Activated naive CD4-positive, alpha-beta T cell treated with anti-CD3 and anti-CD28 coated beads, Interleukin-2, amount 50 U/mL, for 24 hours (primary cell): ENCODE data around the gene PARVB.

Source experiments
- H3K27ac Mint-ChIP-seq: one replicate; pipeline ENCODE4 v1.8.0; 2021; ENCODE audit warnings: mild to moderate bottlenecking, mixed read lengths
- H3K27me3 Mint-ChIP-seq: one replicate; pipeline ENCODE4 v1.8.0; 2021; ENCODE audit warnings: mixed read lengths
- H3K36me3 Mint-ChIP-seq: one replicate; pipeline ENCODE4 v1.8.0; 2021; ENCODE audit warnings: mixed read lengths
- H3K4me1 Mint-ChIP-seq: one replicate; pipeline ENCODE4 v1.8.0; 2021; ENCODE audit warnings: mixed read lengths
- H3K4me3 Mint-ChIP-seq: one replicate; pipeline ENCODE4 v1.8.0; 2021; ENCODE audit warnings: mild to moderate bottlenecking, mixed read lengths
- H3K9me3 Mint-ChIP-seq: one replicate; pipeline ENCODE4 v1.8.0; 2021; ENCODE audit warnings: mixed read lengths

The PARVB gene

DNA sequence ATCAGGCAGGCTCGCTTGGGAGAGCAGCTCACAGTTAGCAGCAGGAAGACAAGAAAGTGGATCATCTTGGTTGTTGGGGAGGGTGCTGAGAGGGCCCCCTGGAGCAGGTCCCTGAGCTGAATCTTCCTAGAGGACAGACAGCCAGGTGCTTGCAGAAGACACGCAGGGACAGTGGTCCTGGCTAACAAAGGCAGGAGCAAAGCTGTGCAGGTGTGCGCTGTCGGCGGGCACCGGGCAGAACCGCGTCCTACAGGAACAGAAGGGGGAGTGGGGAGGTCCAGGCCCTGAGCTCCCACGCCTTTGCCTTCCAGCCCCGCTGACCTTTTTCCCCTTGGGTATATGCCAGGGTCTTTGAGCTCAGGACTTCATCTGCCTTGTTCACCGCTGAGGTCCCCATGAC lies 30.1 kb upstream of the PARVB start:
- Mint-ChIP-seq H3K9me3 (no peaks in the 10 kb centered on the region), H3K36me3 (peaks cover 21% of the 10 kb centered on the region), H3K4me1 (peaks cover 24% of the 10 kb centered on the region), H3K27me3 (no peaks in the 10 kb centered on the region), H3K4me3 (peak overlapping the region; percentile 44), H3K27ac (no peak overlapping the region)

- no peaks in the 10 kb centered on the region for H3K27me3 Mint-ChIP-seq
- H3K4me1 Mint-ChIP-seq, result peaks cover 24% of the 10 kb centered on the region
- no peaks in the 10 kb centered on the region for H3K9me3 Mint-ChIP-seq
- peaks cover 21% of the 10 kb centered on the region for H3K36me3 Mint-ChIP-seq
- H3K4me3 Mint-ChIP-seq, result peak overlapping the region; percentile 16
- no peak overlapping the region for H3K27ac Mint-ChIP-seq
Observed at GRCh38 chr22:43994416-43994815, 29.7 kb upstream of the PARVB start.

GRCh38 chr22:43995057-43995685 lies 28.9 kb upstream of the PARVB start:
- Mint-ChIP-seq H3K4me3 (peak overlapping the region; percentile 90), H3K27me3 (no peaks in the 10 kb centered on the region), H3K9me3 (no peaks in the 10 kb centered on the region), H3K27ac (peak overlapping the region; percentile 66), H3K36me3 (peaks cover 19% of the 10 kb centered on the region), H3K4me1 (peaks cover 24% of the 10 kb centered on the region)

DNA sequence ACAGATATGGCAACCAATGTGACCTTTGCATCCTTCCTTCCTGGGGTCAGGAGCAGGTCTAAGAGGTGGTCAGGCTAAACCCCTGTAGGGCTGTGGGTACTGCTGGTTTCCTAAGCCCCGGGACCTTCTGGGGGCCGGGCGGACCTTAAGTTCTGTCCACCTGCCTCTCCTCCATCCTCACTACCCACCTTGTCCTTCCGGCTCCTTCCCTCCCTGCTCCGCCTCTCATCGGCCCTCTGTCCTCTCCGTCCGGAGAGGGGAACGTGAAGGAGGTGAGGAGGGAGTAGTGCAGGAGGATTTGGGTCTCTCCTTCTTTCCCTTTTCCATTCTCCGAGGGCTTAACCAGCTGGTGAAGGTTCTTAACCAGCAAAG lies 28.3 kb upstream of the PARVB start:
- Mint-ChIP-seq H3K27ac (peak overlapping the region; percentile 90), H3K4me3 (peak overlapping the region; percentile 90), H3K27me3 (no peaks in the 10 kb centered on the region), H3K36me3 (peaks cover 20% of the 10 kb centered on the region), H3K4me1 (peaks cover 24% of the 10 kb centered on the region), H3K9me3 (no peaks in the 10 kb centered on the region)

DNA sequence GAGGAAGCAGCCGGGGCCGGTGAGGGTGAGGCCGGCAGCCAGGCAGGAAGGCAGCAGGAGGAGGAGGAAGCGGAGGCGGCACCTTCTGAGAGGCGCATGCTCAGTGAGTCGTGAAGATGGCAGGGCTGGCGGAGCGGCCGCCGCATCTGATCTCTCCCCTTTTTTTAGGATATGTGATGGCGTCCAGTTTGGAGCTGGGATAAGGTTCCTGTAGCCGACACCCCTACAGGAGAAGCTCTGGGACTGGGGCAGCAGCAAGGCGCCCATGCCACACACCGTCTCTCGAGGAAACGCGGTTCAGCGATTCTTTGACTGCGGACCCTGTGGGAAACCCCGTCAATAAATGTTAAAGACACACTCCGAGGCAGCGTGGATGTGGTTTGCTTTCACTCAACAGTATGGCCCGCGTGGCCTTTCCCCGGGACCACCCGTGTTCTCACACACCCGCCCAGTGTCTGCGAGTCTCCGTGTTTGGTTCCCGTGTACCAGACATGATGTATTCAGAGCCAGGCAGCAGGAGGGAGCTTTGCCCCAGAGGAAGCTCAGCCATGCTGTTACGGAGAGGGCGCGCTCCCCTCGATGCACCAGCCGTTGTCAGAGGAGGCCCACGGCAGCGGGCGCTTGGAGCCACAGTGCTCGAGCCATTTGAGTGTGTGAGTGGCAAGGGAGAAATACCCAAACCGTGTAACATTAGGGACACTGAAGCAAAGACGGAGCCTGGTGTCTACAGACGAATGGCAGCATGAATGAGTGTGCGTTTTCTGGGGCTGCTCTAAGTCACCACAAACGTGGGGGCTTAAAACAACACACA lies 27.7 kb upstream of the PARVB start:
- peak overlapping the region; percentile 90 for H3K27ac Mint-ChIP-seq
- H3K4me3 Mint-ChIP-seq, result peak overlapping the region; percentile 90
- H3K36me3 Mint-ChIP-seq, result peaks cover 20% of the 10 kb centered on the region
- H3K9me3 Mint-ChIP-seq, result no peaks in the 10 kb centered on the region
- no peaks in the 10 kb centered on the region for H3K27me3 Mint-ChIP-seq
- H3K4me1 Mint-ChIP-seq, result peaks cover 24% of the 10 kb centered on the region

- no peaks in the 10 kb centered on the region for H3K27me3 Mint-ChIP-seq
- peaks cover 18% of the 10 kb centered on the region for H3K36me3 Mint-ChIP-seq
- H3K27ac Mint-ChIP-seq, result no peak overlapping the region
- peaks cover 24% of the 10 kb centered on the region for H3K4me1 Mint-ChIP-seq
- H3K9me3 Mint-ChIP-seq, result no peaks in the 10 kb centered on the region
- peak overlapping the region; percentile 30 for H3K4me3 Mint-ChIP-seq
Observed at GRCh38 chr22:43996981-43997265, 27.2 kb upstream of the PARVB start.

DNA sequence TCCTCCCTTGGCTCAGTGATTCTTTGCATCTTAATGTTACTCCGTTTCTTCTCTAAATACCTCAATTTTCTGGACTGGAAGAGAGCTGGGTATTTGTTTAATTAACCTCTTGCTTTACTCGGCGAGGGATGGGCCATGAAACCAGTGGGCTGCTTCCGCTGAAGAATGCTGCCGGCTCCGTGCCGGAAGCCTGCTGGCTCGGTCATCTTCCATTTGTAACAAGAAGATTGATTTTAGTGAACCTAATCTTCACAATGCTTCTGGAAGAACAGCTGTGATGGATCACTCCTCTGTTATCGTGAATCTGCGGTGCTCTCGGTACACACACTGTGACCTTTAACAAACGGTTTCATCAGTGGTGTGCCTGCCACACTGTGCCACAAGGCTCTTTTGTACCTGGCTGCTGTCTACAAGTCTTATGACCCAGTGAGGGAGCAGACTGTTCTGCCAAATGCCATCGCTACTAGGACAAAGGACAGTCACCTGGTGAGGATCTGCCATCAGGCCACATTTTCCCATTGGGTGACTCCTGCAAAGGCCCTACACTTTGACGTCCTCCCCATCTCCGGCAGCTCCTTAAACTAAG lies 25.3 kb upstream of the PARVB start:
- H3K36me3 Mint-ChIP-seq, result peaks cover 10% of the 10 kb centered on the region
- no peak overlapping the region for H3K27ac Mint-ChIP-seq
- no peaks in the 10 kb centered on the region for H3K9me3 Mint-ChIP-seq
- no peak overlapping the region for H3K4me3 Mint-ChIP-seq
- H3K27me3 Mint-ChIP-seq, result no peaks in the 10 kb centered on the region
- H3K4me1 Mint-ChIP-seq, result peaks cover 15% of the 10 kb centered on the region

DNA sequence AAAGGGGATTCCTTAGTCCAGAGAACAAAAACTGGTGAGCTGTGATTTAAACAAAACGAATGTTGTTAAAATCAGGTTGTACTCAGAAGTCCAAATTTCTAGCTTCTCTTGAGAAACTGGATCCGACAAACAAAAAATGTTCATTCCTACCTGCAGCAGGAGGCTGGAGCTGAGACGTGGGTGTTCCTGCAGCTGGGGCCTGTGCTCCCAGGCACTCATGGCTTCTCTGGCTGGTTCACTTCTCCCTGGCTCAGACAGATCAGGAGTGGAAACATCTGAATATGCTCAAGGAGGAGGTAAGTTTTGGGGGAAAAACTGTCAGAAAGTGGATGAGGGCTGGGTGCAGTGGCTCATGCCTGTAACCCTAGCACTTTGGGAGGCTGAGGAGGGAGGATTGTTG lies 24.7 kb upstream of the PARVB start:
- Mint-ChIP-seq H3K4me1 (peaks cover 13% of the 10 kb centered on the region), H3K9me3 (no peaks in the 10 kb centered on the region), H3K36me3 (peaks cover 9% of the 10 kb centered on the region), H3K27me3 (no peaks in the 10 kb centered on the region), H3K4me3 (no peak overlapping the region), H3K27ac (no peak overlapping the region)

GRCh38 chr22:44000123-44000522 lies 24.0 kb upstream of the PARVB start:
- Mint-ChIP-seq H3K27ac (no peak overlapping the region), H3K4me1 (peaks cover 10% of the 10 kb centered on the region), H3K36me3 (peaks cover 12% of the 10 kb centered on the region), H3K27me3 (no peaks in the 10 kb centered on the region), H3K4me3 (no peak overlapping the region), H3K9me3 (no peaks in the 10 kb centered on the region)

DNA sequence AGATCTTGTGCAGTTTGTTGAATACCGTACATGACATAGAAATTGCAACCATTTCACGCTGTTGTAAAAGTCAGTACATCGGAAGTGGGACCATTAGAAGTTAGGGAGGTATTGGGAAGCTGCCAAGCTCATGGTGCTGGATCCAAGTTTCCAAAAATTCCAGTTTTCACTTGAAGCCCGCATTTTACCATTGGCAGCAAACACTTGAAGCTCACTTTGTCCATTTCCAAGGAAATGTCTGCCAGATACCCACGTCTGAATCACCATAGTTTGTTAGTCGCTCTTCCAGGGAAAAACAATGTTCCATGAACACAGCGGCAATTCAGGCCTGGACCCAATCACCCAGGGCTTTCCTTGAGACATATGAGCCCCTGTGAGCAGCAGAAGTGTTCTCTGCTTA lies 22.6 kb upstream of the PARVB start:
- H3K27ac Mint-ChIP-seq, result no peak overlapping the region
- no peaks in the 10 kb centered on the region for H3K9me3 Mint-ChIP-seq
- no peaks in the 10 kb centered on the region for H3K27me3 Mint-ChIP-seq
- peaks cover under 1% of the 10 kb centered on the region for H3K4me1 Mint-ChIP-seq
- H3K36me3 Mint-ChIP-seq, result peaks cover 16% of the 10 kb centered on the region
- H3K4me3 Mint-ChIP-seq, result no peak overlapping the region

DNA sequence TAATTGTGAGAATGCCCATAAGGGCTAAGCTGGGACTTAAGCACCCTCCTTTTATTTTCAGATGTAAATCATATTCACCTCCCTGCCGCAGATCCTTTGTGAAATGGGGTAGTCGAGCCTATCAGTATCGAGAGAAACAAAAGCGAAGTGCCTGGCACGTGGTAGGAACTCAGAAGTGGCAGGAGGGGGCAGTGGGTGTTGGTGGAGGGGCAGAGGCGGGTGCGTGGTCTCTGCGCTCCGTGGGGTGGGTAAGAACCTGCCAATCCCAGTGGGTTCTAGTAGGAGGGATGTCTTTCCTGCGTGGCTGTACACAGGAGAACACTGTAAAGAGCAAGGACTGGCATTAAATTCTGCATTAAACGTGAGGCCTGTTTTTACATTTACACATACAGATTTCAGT lies 21.8 kb upstream of the PARVB start:
- no peaks in the 10 kb centered on the region for H3K27me3 Mint-ChIP-seq
- no peaks in the 10 kb centered on the region for H3K4me1 Mint-ChIP-seq
- H3K4me3 Mint-ChIP-seq, result no peak overlapping the region
- no peak overlapping the region for H3K27ac Mint-ChIP-seq
- no peaks in the 10 kb centered on the region for H3K9me3 Mint-ChIP-seq
- H3K36me3 Mint-ChIP-seq, result peaks cover 15% of the 10 kb centered on the region

- Mint-ChIP-seq H3K36me3 (peaks cover 15% of the 10 kb centered on the region), H3K9me3 (no peaks in the 10 kb centered on the region), H3K27ac (no peak overlapping the region), H3K4me1 (no peaks in the 10 kb centered on the region), H3K27me3 (no peaks in the 10 kb centered on the region), H3K4me3 (no peak overlapping the region)
Observed at GRCh38 chr22:44002997-44003396, 21.1 kb upstream of the PARVB start.

DNA sequence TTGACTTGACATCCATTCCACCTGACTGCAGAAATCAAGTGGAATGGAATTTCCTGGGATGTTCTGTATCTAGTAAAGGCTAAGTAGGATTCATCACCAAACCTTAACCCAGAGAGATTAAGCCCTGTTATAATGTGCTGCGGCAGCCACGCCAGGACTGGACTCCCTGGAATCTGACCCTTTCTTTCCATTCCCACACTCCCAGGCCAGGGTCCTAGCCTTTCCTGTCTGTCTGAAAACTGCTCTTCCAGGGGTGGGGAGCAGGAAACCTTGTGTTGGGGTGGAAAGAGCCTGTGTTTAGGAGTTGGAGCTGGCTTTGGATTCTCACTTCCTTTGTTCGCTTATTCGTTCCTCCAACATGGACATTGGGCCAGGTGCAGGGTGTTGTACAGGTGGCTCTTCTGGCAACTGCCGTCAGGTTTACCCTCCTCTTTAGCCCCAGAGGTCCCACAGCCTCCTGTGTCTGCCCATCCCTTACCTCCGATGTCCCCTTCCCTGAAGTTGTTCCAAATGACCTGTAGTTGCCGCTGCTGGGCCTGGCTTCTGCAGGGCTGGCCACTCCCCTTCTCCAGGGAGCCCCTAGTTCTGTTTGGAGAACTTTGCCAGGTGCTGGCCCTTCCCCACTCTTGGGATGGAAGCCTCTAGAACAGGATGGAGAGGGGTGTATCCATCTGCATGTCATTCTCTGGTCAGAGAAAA lies 20.5 kb upstream of the PARVB start:
- Mint-ChIP-seq H3K4me3 (no peak overlapping the region), H3K27me3 (no peaks in the 10 kb centered on the region), H3K9me3 (no peaks in the 10 kb centered on the region), H3K36me3 (peaks cover 15% of the 10 kb centered on the region), H3K27ac (no peak overlapping the region), H3K4me1 (no peaks in the 10 kb centered on the region)

GRCh38 chr22:44004104-44004460 lies 20.0 kb upstream of the PARVB start:
- H3K9me3 Mint-ChIP-seq, result no peaks in the 10 kb centered on the region
- H3K36me3 Mint-ChIP-seq, result peaks cover 13% of the 10 kb centered on the region
- no peak overlapping the region for H3K27ac Mint-ChIP-seq
- H3K27me3 Mint-ChIP-seq, result no peaks in the 10 kb centered on the region
- H3K4me1 Mint-ChIP-seq, result no peaks in the 10 kb centered on the region
- no peak overlapping the region for H3K4me3 Mint-ChIP-seq

GRCh38 chr22:44005524-44005923 lies 18.6 kb upstream of the PARVB start:
- no peak overlapping the region for H3K27ac Mint-ChIP-seq
- no peaks in the 10 kb centered on the region for H3K4me1 Mint-ChIP-seq
- H3K4me3 Mint-ChIP-seq, result no peak overlapping the region
- H3K36me3 Mint-ChIP-seq, result peaks cover 15% of the 10 kb centered on the region
- no peaks in the 10 kb centered on the region for H3K27me3 Mint-ChIP-seq
- H3K9me3 Mint-ChIP-seq, result no peaks in the 10 kb centered on the region

GRCh38 chr22:44012162-44012561 lies 11.9 kb upstream of the PARVB start:
- Mint-ChIP-seq H3K36me3 (peaks cover 4% of the 10 kb centered on the region), H3K4me1 (no peaks in the 10 kb centered on the region), H3K27me3 (no peaks in the 10 kb centered on the region), H3K9me3 (no peaks in the 10 kb centered on the region), H3K27ac (no peak overlapping the region), H3K4me3 (no peak overlapping the region)
